HepG2 (cell line): ENCODE data around the gene COL5A1.

Source experiments
- PHF21A ChIP-seq: sonication (generic); formaldehyde crosslinking; IDR thresholded peaks from 2 replicates; pipeline ENCODE4 v1.5.0; 2020; ENCODE audit warnings: mild to moderate bottlenecking, missing genetic modification reagents
- POLR2A ChIP-seq, 2 experiments: IDR thresholded peaks; 2 replicates each; pipeline ENCODE4 v1.6.1; 2011; ENCODE audit warnings: low read depth in 2 of 2, low read length in 2 of 2, mild to moderate bottlenecking in 1 of 2, moderate library complexity in 1 of 2; ENCODE audit not compliant: insufficient read depth in 1 of 2
- SIN3B ChIP-seq: fragments of 150-350 bp; IDR thresholded peaks from 2 replicates; pipeline ENCODE4 v1.6.1; 2014; ENCODE audit warnings: low read length
- TAF1 ChIP-seq: sonication (generic); formaldehyde crosslinking; IDR thresholded peaks from 2 replicates; pipeline ENCODE4 v1.4.0; 2020; ENCODE audit warnings: missing genetic modification reagents
- ZFP37 ChIP-seq: sonication (generic); formaldehyde crosslinking; IDR thresholded peaks from 2 replicates; pipeline ENCODE4 v1.4.0; 2020; ENCODE audit warnings: missing genetic modification reagents, borderline replicate concordance
- ZNF557 ChIP-seq: sonication (generic); formaldehyde crosslinking; IDR thresholded peaks from 2 replicates; pipeline ENCODE4 v1.4.0; 2020; ENCODE audit warnings: missing genetic modification reagents
- TF ChIP-seq, protein P1 (sequence below): sonication (generic); formaldehyde crosslinking; IDR thresholded peaks from 2 replicates; pipeline ENCODE4 v1.5.1; 2020; ENCODE audit warnings: missing genetic modification reagents, mild to moderate bottlenecking, borderline replicate concordance
- TF ChIP-seq, protein P2 (sequence below): sonication (generic); formaldehyde crosslinking; IDR thresholded peaks from 2 replicates; pipeline ENCODE4 v1.5.0; 2020; ENCODE audit warnings: mild to moderate bottlenecking, missing genetic modification reagents, moderate library complexity

DNA sequence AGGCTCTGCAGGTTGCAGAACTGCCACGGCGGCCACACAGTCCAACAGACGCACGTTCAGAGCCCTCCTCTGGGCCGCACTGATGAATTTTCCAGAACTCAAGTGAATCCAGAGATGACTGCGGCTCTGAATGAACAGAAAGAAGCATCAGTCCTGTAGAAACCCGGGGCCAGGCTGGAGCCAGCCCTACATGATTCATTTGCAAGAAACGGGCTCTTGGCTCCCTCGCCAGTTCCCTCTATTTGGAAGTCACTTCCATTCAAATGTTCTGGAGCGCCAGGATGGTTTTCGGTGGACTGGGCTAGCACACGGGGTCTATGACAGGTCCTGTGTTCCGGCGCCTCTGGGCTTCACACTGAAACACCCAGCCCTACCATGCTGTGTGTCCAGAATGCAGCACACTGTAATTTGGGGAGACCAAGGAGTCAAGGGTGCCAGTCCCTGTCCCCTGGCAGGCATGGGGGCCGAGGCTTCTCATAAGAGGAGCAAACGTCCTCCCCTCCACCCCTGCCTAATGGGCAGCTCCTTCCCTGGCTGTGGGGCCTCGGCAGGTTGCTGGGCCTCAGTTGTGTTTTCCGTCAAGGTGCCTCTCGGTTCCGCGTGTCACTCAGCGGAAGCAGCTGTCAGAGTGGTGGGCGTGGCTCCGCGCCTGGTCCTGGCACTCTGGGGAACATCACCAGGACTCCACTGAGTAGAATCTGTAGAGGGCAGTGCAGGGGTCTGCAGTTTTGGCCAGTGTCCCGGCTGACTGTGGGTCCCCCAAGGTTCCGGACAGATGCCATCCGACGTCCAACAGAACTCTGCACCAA, 18.1 kb upstream of the COL5A1 start:
- TF ChIP-seq, protein P1, sequence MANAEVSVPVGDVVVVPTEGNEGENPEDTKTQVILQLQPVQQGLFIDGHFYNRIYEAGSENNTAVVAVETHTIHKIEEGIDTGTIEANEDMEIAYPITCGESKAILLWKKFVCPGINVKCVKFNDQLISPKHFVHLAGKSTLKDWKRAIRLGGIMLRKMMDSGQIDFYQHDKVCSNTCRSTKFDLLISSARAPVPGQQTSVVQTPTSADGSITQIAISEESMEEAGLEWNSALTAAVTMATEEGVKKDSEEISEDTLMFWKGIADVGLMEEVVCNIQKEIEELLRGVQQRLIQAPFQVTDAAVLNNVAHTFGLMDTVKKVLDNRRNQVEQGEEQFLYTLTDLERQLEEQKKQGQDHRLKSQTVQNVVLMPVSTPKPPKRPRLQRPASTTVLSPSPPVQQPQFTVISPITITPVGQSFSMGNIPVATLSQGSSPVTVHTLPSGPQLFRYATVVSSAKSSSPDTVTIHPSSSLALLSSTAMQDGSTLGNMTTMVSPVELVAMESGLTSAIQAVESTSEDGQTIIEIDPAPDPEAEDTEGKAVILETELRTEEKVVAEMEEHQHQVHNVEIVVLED (CRISPR knock-in tag): no peak
- TF ChIP-seq PHF21A (CRISPR knock-in tag) (no peak), ZFP37 (CRISPR knock-in tag) (no peak), TAF1 (no peak), ZNF557 (CRISPR knock-in tag) (no peak), SIN3B (no peak), POLR2A (IDR thresholded peaks at IDR 0.05; ENCODE audit: insufficient read depth in 1 of 2, low read depth in 2 of 2, low read length in 2 of 2) (no peak)
- TF ChIP-seq, protein P2, sequence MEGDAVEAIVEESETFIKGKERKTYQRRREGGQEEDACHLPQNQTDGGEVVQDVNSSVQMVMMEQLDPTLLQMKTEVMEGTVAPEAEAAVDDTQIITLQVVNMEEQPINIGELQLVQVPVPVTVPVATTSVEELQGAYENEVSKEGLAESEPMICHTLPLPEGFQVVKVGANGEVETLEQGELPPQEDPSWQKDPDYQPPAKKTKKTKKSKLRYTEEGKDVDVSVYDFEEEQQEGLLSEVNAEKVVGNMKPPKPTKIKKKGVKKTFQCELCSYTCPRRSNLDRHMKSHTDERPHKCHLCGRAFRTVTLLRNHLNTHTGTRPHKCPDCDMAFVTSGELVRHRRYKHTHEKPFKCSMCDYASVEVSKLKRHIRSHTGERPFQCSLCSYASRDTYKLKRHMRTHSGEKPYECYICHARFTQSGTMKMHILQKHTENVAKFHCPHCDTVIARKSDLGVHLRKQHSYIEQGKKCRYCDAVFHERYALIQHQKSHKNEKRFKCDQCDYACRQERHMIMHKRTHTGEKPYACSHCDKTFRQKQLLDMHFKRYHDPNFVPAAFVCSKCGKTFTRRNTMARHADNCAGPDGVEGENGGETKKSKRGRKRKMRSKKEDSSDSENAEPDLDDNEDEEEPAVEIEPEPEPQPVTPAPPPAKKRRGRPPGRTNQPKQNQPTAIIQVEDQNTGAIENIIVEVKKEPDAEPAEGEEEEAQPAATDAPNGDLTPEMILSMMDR (CRISPR knock-in tag): no peak
